GM19025 (cell line): ENCODE measurements around the gene BRD2.

Experiments used
- ATAC-seq: cut with Tn5 transposase; IDR thresholded peaks from one replicate; pipeline ENCODE4 v1.9.1; 2021; ENCODE audit warnings: mild to moderate bottlenecking, low read depth, moderate library complexity; ENCODE audit not compliant: unreplicated experiment

Gene BRD2

GRCh38 chr6:32983964-32984621 lies 15.7 kb downstream of the BRD2 start:
- no peak for ATAC-seq

- no peak for ATAC-seq
Observed at GRCh38 chr6:32984622-32985389, 16.4 kb downstream of the BRD2 start.

GRCh38 chr6:32989368-32989767 lies 21.0 kb downstream of the BRD2 start:
- ATAC-seq: no peak

GRCh38 chr6:32991972-32992371 lies 23.6 kb downstream of the BRD2 start:
- ATAC-seq: no peak

GRCh38 chr6:32993363-32993973 lies 25.1 kb downstream of the BRD2 start:
- ATAC-seq: no peak

GRCh38 chr6:32995448-32995847 lies 27.1 kb downstream of the BRD2 start:
- ATAC-seq: no peak

GRCh38 chr6:33000055-33000454 lies 31.7 kb downstream of the BRD2 start:
- no peak for ATAC-seq

- ATAC-seq: no peak
Observed at GRCh38 chr6:33001685-33002084, 33.3 kb downstream of the BRD2 start.

GRCh38 chr6:33004940-33005339 lies 36.5 kb downstream of the BRD2 start:
- no peak for ATAC-seq

GRCh38 chr6:33007831-33008400 lies 39.5 kb downstream of the BRD2 start:
- no peak for ATAC-seq

GRCh38 chr6:33008944-33009861 lies 40.8 kb downstream of the BRD2 start, which contains the start of gene HLA-DOA:
HLA-DOA (minus strand) TSS chr6:33009591.
- peak; percentile 86 for ATAC-seq

- no peak for ATAC-seq
Observed at GRCh38 chr6:33010356-33010755, 42.0 kb downstream of the BRD2 start.

- no peak for ATAC-seq
Observed at GRCh38 chr6:33013608-33014007, 45.2 kb downstream of the BRD2 start.

GRCh38 chr6:33014841-33015634 lies 46.6 kb downstream of the BRD2 start:
- no peak for ATAC-seq

GRCh38 chr6:33015798-33016197 lies 47.4 kb downstream of the BRD2 start:
- ATAC-seq: no peak

- no peak for ATAC-seq
Observed at GRCh38 chr6:33017018-33017417, 48.6 kb downstream of the BRD2 start.

- ATAC-seq: no peak
Observed at GRCh38 chr6:33017694-33018353, 49.4 kb downstream of the BRD2 start.

- ATAC-seq: no peak
Observed at GRCh38 chr6:33018418-33018817, 50.0 kb downstream of the BRD2 start.

- ATAC-seq: no peak
Observed at GRCh38 chr6:33018904-33019303, 50.5 kb downstream of the BRD2 start.
